Liver (tissue), 9 donors: ENCODE measurements around the gene SYCE3. TPM values are rescaled to one million over a fixed set of nuclear protein-coding genes. Genes with fewer than 3 reads are reported as not detected.

Experiments used
- DNase-seq: peaks from one replicate; pipeline ENCODE4 v3.0.0-alpha.2; 2017; ENCODE audit warnings: low spot score
- H3K27ac ChIP-seq, 2 donors: one replicate each; pipeline ENCODE4 v1.7.0; 2013; ENCODE audit warnings: inconsistent platforms in 2 of 2, low read length in 2 of 2, control low read depth in 1 of 2, low read depth in 1 of 2, mild to moderate bottlenecking in 1 of 2
- H3K27me3 ChIP-seq, 4 donors: one replicate each; pipeline versions ENCODE4 v1.6.1 to v1.7.0; 2013; ENCODE audit warnings: low read length in 3 of 4, inconsistent platforms in 1 of 4, mild to moderate bottlenecking in 1 of 4, moderate library complexity in 1 of 4; ENCODE audit not compliant: control insufficient read depth in 4 of 4, insufficient read depth in 4 of 4
- H3K36me3 ChIP-seq, 4 donors: one replicate each; pipeline versions ENCODE4 v1.6.1 to v1.7.0; 2013; ENCODE audit warnings: low read length in 3 of 4, mild to moderate bottlenecking in 3 of 4, low read depth in 1 of 4, moderate library complexity in 1 of 4; ENCODE audit not compliant: control insufficient read depth in 4 of 4, insufficient read depth in 3 of 4
- H3K4me1 ChIP-seq, 4 donors: one replicate each; pipeline versions ENCODE4 v1.6.1 to v1.7.0; 2013; ENCODE audit warnings: low read length in 3 of 4, mild to moderate bottlenecking in 3 of 4, moderate library complexity in 1 of 4; ENCODE audit not compliant: control insufficient read depth in 4 of 4, insufficient read depth in 4 of 4
- H3K4me3 ChIP-seq, 3 donors: one replicate each; pipeline versions ENCODE4 v1.6.1 to v1.7.0; 2013; ENCODE audit warnings: low read length in 3 of 3, control low read depth in 1 of 3, low read depth in 1 of 3, mild to moderate bottlenecking in 1 of 3
- H3K9ac ChIP-seq, 2 donors: one replicate each; pipeline ENCODE4 v1.7.0; 2013; ENCODE audit warnings: low read length in 2 of 2, mild to moderate bottlenecking in 2 of 2, moderate library complexity in 2 of 2, control low read depth in 1 of 2, low read depth in 1 of 2
- H3K9me3 ChIP-seq, 4 donors: one replicate each; pipeline versions ENCODE4 v1.6.1 to v1.7.0; 2013; ENCODE audit warnings: low read length in 3 of 4; ENCODE audit not compliant: control insufficient read depth in 4 of 4
- CTCF ChIP-seq: fragments of 150-350 bp; IDR thresholded peaks from 2 replicates; pipeline ENCODE4 v1.5.1; 2017; ENCODE audit warnings: improper control_type of control experiment, low read depth, low read length; ENCODE audit not compliant: missing input control
- FOXA1 ChIP-seq: IDR thresholded peaks from 2 replicates; pipeline ENCODE4 v1.6.1; 2016; ENCODE audit warnings: antibody characterized with exemption
- FOXA2 ChIP-seq: IDR thresholded peaks from 2 replicates; pipeline ENCODE4 v1.6.1; 2016; ENCODE audit warnings: antibody characterized with exemption
- GABPA ChIP-seq, 2 donors: IDR thresholded peaks in 1 of 2; conservative IDR thresholded peaks in 1 of 2; 2 replicates each; pipeline ENCODE4 v1.6.1; 2016; ENCODE audit warnings: antibody characterized with exemption in 2 of 2, mild to moderate bottlenecking in 1 of 2, moderate library complexity in 1 of 2
- HNF4A ChIP-seq, 2 donors: conservative IDR thresholded peaks; 2 replicates each; pipeline ENCODE4 v1.6.1; 2016; ENCODE audit warnings: antibody characterized with exemption in 2 of 2, mild to moderate bottlenecking in 2 of 2
- HNF4G ChIP-seq: IDR thresholded peaks from 2 replicates; pipeline ENCODE4 v1.6.1; 2016; ENCODE audit warnings: antibody characterized with exemption
- JUND ChIP-seq, 2 donors: IDR thresholded peaks; 2 replicates each; pipeline ENCODE4 v1.6.1; 2016; ENCODE audit warnings: antibody characterized with exemption in 2 of 2
- MAX ChIP-seq: IDR thresholded peaks from 2 replicates; pipeline ENCODE4 v1.6.1; 2016; ENCODE audit warnings: antibody characterized with exemption
- RAD21 ChIP-seq, 2 donors: IDR thresholded peaks; 2 replicates each; pipeline ENCODE4 v1.6.1; 2016; ENCODE audit warnings: antibody characterized with exemption in 2 of 2, mild to moderate bottlenecking in 2 of 2
- REST ChIP-seq: IDR thresholded peaks from 2 replicates; pipeline ENCODE4 v1.6.1; 2016; ENCODE audit warnings: antibody characterized with exemption, mild to moderate bottlenecking
- RXRA ChIP-seq, 2 donors: IDR thresholded peaks; 2 replicates each; pipeline ENCODE4 v1.6.1; 2017 to 2018; ENCODE audit warnings: antibody characterized with exemption in 2 of 2, mild to moderate bottlenecking in 1 of 2
- SP1 ChIP-seq: IDR thresholded peaks from 2 replicates; pipeline ENCODE4 v1.6.1; 2018; ENCODE audit warnings: antibody characterized with exemption, mild to moderate bottlenecking
- TAF1 ChIP-seq: conservative IDR thresholded peaks from 2 replicates; pipeline ENCODE4 v1.6.1; 2016; ENCODE audit warnings: antibody characterized with exemption, mild to moderate bottlenecking
- YY1 ChIP-seq: IDR thresholded peaks from 2 replicates; pipeline ENCODE4 v1.6.1; 2016; ENCODE audit warnings: antibody characterized with exemption, mild to moderate bottlenecking
- ZBTB33 ChIP-seq: IDR thresholded peaks from 2 replicates; pipeline ENCODE4 v1.6.1; 2016; ENCODE audit warnings: antibody characterized with exemption
- WGBS: extraction: QIAGEN DNeasy Blood & Tissue Kit; methylation state at CpG from one replicate; pipeline ENCODE4 v1.1.7; 2013; 5-methylcytosine and 5-hydroxymethylcytosine counted together
- polyA plus RNA-seq, 2 donors: library from polyadenylated mRNA; stranded (reverse) in 1 of 2; unstranded in 1 of 2; fragments of 200-250 nt in 1 of 2; fragments of >200 nt in 1 of 2; fragmentation: Nextera tagmentation in 1 of 2; extraction: Ambion mirVana in 1 of 2; gene quantifications; one replicate each; pipeline versions ENCODE4 v1.2.1 to v1.2.3, GENCODE V29; 2013 to 2015
- total RNA-seq, 2 donors: library from RNA; depleted of rRNA; stranded (reverse); fragments of >200 nt; gene quantifications; one replicate each; pipeline ENCODE4 v1.2.3, GENCODE V29; 2014
- donor health status: healthy.
- donor health status: healthy.
- donor health status: healthy.
- donor health status: healthy.
- donor health status: healthy.

Gene SYCE3
- total and polyA plus RNA-seq, 4 donors, result 0.45 to 2.2 TPM; not detected in 2

DNA sequence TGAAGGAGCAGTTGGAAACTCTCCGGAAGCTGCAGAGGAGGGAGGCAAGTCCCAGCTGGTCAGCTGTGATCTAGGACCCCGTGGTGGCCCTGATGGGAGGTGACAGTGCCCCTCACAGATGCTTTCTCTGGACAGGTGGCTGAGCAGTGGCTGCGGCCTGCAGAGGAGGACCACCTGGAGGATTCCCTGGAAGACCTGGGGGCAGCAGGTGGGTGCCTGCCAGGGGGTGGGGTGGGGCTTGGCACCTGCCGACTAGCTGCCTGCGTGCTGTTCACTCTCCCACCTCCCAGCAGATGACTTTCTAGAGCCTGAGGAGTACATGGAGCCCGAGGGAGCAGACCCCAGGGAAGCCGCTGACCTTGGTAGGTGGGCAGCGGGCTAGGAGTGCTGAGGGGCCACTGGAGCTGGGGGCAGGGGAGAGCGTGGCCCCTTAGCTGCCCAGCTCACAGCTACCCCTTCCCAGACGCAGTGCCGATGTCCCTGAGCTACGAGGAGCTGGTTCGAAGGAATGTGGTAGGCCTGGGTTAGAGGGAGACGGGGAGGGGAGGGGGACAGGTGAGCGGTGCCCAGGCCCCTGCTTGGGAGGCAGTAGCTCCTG is 40.4 kb downstream of the SYCE3 start:
- no peaks in the 10 kb centered on the region for H3K9me3 ChIP-seq
- whole genome bisulfite sequencing, result 96% methylated on average over 15 of the region's 15 CpGs
- H3K36me3 ChIP-seq, result peaks cover 9 to 52% (median 19%) of the 10 kb centered on the region in 4 donors
- no peak overlapping the region for H3K4me3 ChIP-seq
- TF ChIP-seq FOXA1, result no peak
- no peak for TF ChIP-seq YY1
- DNase-seq, result no peak
- no peak overlapping the region for H3K27ac ChIP-seq
- no peaks in the 10 kb centered on the region for H3K27me3 ChIP-seq
- no peak overlapping the region for H3K9ac ChIP-seq
- H3K4me1 ChIP-seq, result peaks cover 10 to 36% (median 22%) of the 10 kb centered on the region in 4 donors

DNA sequence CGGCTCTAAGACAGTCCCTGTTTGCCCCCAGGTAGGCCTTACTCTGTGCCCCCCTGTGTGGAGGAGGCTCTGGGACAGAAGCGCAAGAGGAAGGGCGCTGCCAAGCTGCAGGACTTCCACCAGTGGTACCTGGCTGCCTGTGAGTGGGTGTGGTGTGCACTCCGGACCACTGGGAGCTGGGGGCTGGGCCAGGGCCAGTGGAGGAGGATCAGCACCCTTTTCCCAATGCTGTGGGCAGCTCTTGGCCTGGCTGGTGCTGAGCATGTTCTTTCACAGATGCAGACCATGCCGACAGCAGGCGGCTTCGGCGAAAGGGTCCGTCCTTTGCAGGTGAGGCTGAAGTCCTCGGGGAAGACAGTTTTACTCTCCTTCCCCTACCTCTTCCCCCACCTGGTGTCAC is 41.0 kb downstream of the SYCE3 start:
- TF ChIP-seq FOXA2 (no peak), GABPA (IDR thresholded peaks at IDR 0.05 in 1 of 2, conservative IDR thresholded peaks at IDR 0.05 in 1 of 2) (no peak), HNF4G (no peak), HNF4A (conservative IDR thresholded peaks at IDR 0.05) (no peak), REST (no peak), TAF1 (no peak)
- H3K4me1 ChIP-seq, result peaks cover 9 to 30% (median 18%) of the 10 kb centered on the region in 4 donors
- no peak overlapping the region for H3K9ac ChIP-seq
- H3K4me3 ChIP-seq, result no peak overlapping the region
- DNase-seq, result no peak
- no peak overlapping the region for H3K27ac ChIP-seq
- H3K36me3 ChIP-seq, result peaks cover 9 to 54% (median 19%) of the 10 kb centered on the region in 4 donors
- no peaks in the 10 kb centered on the region for H3K27me3 ChIP-seq
- 96% methylated on average over 10 of the region's 10 CpGs for WGBS
- no peaks in the 10 kb centered on the region for H3K9me3 ChIP-seq

DNA sequence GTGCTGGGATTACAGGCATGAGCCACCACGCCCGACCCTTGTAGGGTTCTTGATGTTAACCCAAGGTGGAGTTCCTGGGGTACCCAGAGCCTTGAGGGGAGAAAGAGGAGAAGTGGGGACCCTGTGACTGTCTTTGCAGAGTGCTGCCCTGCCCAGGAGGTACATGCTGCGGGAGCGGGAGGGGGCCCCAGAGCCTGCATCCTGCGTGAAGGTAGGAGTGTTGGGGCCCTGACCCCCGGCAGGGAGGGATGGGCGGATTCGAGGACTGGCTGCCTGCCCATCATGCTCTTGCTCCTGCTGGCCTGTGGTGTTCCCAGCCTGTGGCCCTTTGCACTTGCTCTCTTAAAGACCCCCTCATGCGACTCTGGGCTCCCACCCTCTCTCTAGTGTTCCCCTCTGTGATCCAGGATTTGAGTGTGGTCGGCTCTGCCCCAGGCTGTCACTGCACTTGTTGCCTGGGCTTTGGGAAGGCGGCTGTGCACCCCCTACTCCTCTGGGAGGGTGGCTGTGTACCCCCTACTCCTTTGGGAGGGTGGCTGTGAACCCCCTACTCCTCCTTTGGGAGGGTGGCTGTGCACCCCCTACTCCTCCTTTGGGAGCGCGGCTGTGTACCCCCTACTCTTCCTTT is 41.8 kb downstream of the SYCE3 start:
- no peaks in the 10 kb centered on the region for H3K9me3 ChIP-seq
- no peak overlapping the region for H3K27ac ChIP-seq
- no peaks in the 10 kb centered on the region for H3K27me3 ChIP-seq
- 97% methylated on average over 13 of the region's 13 CpGs for WGBS
- H3K4me3 ChIP-seq, result no peak overlapping the region
- peaks cover 6 to 26% (median 14%) of the 10 kb centered on the region in 4 donors for H3K4me1 ChIP-seq
- peaks cover 11 to 56% (median 19%) of the 10 kb centered on the region in 4 donors for H3K36me3 ChIP-seq
- DNase-seq, result no peak
- H3K9ac ChIP-seq, result no peak overlapping the region
- no peak for TF ChIP-seq REST
- TF ChIP-seq FOXA2, result no peak
- no peak for TF ChIP-seq FOXA1
- TF ChIP-seq RAD21 (IDR thresholded peaks at IDR 0.05), result no peak
- no peak for TF ChIP-seq TAF1
- no peak for TF ChIP-seq ZBTB33
- TF ChIP-seq JUND (IDR thresholded peaks at IDR 0.05), result no peak
- no peak for TF ChIP-seq MAX
- no peak for TF ChIP-seq SP1
- no peak for TF ChIP-seq RXRA (IDR thresholded peaks at IDR 0.05)
- no peak for TF ChIP-seq HNF4G
- no peak for TF ChIP-seq GABPA (IDR thresholded peaks at IDR 0.05 in 1 of 2, conservative IDR thresholded peaks at IDR 0.05 in 1 of 2)
- no peak for TF ChIP-seq CTCF
- no peak for TF ChIP-seq HNF4A (conservative IDR thresholded peaks at IDR 0.05)
